Panc1 (cell line): Measurements from ENCODE around the gene ARPP19.

ENCODE experiments used
- SIN3A ChIP-seq: IDR thresholded peaks from 2 replicates; pipeline ENCODE4 v1.6.1; 2012; ENCODE audit warnings: low read depth, mild to moderate bottlenecking, low read length, moderate library complexity, borderline replicate concordance; ENCODE audit not compliant: insufficient read depth
- TF ChIP-seq, protein P1 (sequence below): fragments of 450-650 bp; IDR thresholded peaks from 2 replicates; pipeline ENCODE4 v1.5.1; 2017; ENCODE audit warnings: mild to moderate bottlenecking

DNA sequence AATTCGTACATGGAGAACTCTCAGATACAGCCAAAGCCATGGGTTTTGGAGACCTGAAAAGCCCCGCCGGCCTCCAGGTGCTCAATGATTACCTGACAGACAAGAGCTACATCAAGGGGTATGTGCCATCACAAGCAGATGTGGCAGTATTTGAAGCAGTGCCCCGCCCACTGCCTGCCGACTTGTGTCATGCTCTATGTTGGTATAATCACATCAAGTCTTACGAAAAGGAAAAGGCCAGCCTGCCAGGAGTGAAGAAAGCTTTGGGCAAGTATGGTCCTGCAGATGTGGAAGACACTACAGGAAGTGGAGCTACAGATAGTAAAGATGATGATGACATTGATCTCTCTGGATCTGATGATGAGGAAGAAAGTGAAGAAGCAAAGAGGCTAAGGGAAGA is 63.7 kb downstream of the ARPP19 start:
- TF ChIP-seq, protein P1, sequence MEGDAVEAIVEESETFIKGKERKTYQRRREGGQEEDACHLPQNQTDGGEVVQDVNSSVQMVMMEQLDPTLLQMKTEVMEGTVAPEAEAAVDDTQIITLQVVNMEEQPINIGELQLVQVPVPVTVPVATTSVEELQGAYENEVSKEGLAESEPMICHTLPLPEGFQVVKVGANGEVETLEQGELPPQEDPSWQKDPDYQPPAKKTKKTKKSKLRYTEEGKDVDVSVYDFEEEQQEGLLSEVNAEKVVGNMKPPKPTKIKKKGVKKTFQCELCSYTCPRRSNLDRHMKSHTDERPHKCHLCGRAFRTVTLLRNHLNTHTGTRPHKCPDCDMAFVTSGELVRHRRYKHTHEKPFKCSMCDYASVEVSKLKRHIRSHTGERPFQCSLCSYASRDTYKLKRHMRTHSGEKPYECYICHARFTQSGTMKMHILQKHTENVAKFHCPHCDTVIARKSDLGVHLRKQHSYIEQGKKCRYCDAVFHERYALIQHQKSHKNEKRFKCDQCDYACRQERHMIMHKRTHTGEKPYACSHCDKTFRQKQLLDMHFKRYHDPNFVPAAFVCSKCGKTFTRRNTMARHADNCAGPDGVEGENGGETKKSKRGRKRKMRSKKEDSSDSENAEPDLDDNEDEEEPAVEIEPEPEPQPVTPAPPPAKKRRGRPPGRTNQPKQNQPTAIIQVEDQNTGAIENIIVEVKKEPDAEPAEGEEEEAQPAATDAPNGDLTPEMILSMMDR = no peak
- TF ChIP-seq SIN3A = no peak
